Chondrocyte (in vitro differentiated cells): ENCODE measurements around the gene SCD5. TPM values are rescaled to one million over a fixed set of nuclear protein-coding genes. Genes with fewer than 3 reads are reported as not detected.

Source experiments
- DNase-seq: peaks from one replicate; pipeline ENCODE4 v3.0.0; 2021; ENCODE audit warnings: mixed read lengths, low spot score
- H3K27ac Mint-ChIP-seq: one replicate; pipeline ENCODE4 v1.8.0; 2021; ENCODE audit warnings: mild to moderate bottlenecking, moderate library complexity, mixed read lengths; ENCODE audit not compliant: unreplicated experiment
- H3K27me3 Mint-ChIP-seq: 2 replicates; pipeline ENCODE4 v1.8.0; 2021; ENCODE audit warnings: low read depth, mixed read lengths
- H3K36me3 Mint-ChIP-seq: 2 replicates; pipeline ENCODE4 v1.8.0; 2021; ENCODE audit warnings: low read depth, mixed read lengths
- H3K4me1 Mint-ChIP-seq: 2 replicates; pipeline ENCODE4 v1.8.0; 2021; ENCODE audit warnings: low read depth, mild to moderate bottlenecking, mixed read lengths
- H3K4me3 Mint-ChIP-seq: one replicate; pipeline ENCODE4 v1.8.0; 2021; ENCODE audit warnings: mild to moderate bottlenecking, moderate library complexity, mixed read lengths; ENCODE audit not compliant: unreplicated experiment
- H3K9me3 Mint-ChIP-seq: 2 replicates; pipeline ENCODE4 v1.8.0; 2021; ENCODE audit warnings: low read depth, mixed read lengths
- CTCF ChIP-seq: fragments of 200-600 bp; sonication (generic); IDR thresholded peaks from 2 replicates; pipeline ENCODE4 v1.5.0; 2021; ENCODE audit warnings: antibody characterized with exemption, mild to moderate bottlenecking, moderate library complexity
- total RNA-seq: library from RNA; stranded (reverse); gene quantifications from 3 replicates; pipeline ENCODE4 v1.2.1, GENCODE V29; 2021

The SCD5 gene
- total RNA-seq, 1 donor from 2014 or later, result 22.6 TPM

GRCh38 chr4:82642331-82642730, 156.3 kb downstream of the SCD5 start:
- no peak for DNase-seq
- no peaks in the 10 kb centered on the region for H3K9me3 Mint-ChIP-seq
- H3K36me3 Mint-ChIP-seq, result no peaks in the 10 kb centered on the region
- H3K27ac Mint-ChIP-seq, result no peak overlapping the region
- H3K4me1 Mint-ChIP-seq, result peaks cover 21% of the 10 kb centered on the region
- H3K4me3 Mint-ChIP-seq, result no peak overlapping the region
- no peak for TF ChIP-seq CTCF
- H3K27me3 Mint-ChIP-seq, result no peaks in the 10 kb centered on the region

- no peaks in the 10 kb centered on the region for H3K9me3 Mint-ChIP-seq
- no peak for TF ChIP-seq CTCF
- DNase-seq, result no peak
- peaks cover 11% of the 10 kb centered on the region for H3K4me1 Mint-ChIP-seq
- no peak overlapping the region for H3K27ac Mint-ChIP-seq
- H3K4me3 Mint-ChIP-seq, result no peak overlapping the region
- H3K27me3 Mint-ChIP-seq, result no peaks in the 10 kb centered on the region
- H3K36me3 Mint-ChIP-seq, result no peaks in the 10 kb centered on the region
Observed at GRCh38 chr4:82640540-82640939, 158.1 kb downstream of the SCD5 start.

- Mint-ChIP-seq H3K36me3 (no peaks in the 10 kb centered on the region), H3K9me3 (no peaks in the 10 kb centered on the region), H3K27me3 (no peaks in the 10 kb centered on the region), H3K4me3 (no peak overlapping the region), H3K4me1 (peaks cover 9% of the 10 kb centered on the region), H3K27ac (no peak overlapping the region)
- DNase-seq, result no peak
- no peak for TF ChIP-seq CTCF
Observed at GRCh38 chr4:82639971-82640370, 158.6 kb downstream of the SCD5 start.

- TF ChIP-seq CTCF, result no peak
- no peak for DNase-seq
- Mint-ChIP-seq H3K4me1 (no peaks in the 10 kb centered on the region), H3K27me3 (no peaks in the 10 kb centered on the region), H3K36me3 (peaks cover 3% of the 10 kb centered on the region), H3K9me3 (no peaks in the 10 kb centered on the region), H3K4me3 (no peak overlapping the region), H3K27ac (no peak overlapping the region)
Observed at GRCh38 chr4:82638479-82638878, 160.1 kb downstream of the SCD5 start.

- DNase-seq, result no peak
- Mint-ChIP-seq H3K27me3 (no peaks in the 10 kb centered on the region), H3K4me1 (peaks cover 9% of the 10 kb centered on the region), H3K27ac (no peak overlapping the region), H3K36me3 (peaks cover 8% of the 10 kb centered on the region), H3K9me3 (peaks cover 4% of the 10 kb centered on the region), H3K4me3 (no peak overlapping the region)
- TF ChIP-seq CTCF, result no peak
Observed at GRCh38 chr4:82630079-82630478, 168.5 kb downstream of the SCD5 start.
